Measurements from ENCODE around the gene LGMN.

- TF ChIP-seq CTCF (IDR thresholded peaks at IDR 0.05) (no peak), EZH2 (IDR thresholded peaks at IDR 0.05; ENCODE audit: borderline replicate concordance, insufficient read depth, low read depth, low read length, poor library complexity, severe bottlenecking) (no peak)
Measured at GRCh38 chr14:92768795-92769194, 20.4 kb upstream of the LGMN start.

Measured in B cell (primary cell).